K562 (cell line): Measurements from ENCODE around the gene INTS1. TPM values are rescaled to one million over a fixed set of nuclear protein-coding genes. Genes with fewer than 3 reads are reported as not detected.

Experiments used
- CBX5 ChIP-seq: IDR thresholded peaks from 2 replicates; pipeline ENCODE4 v1.6.1; 2014; ENCODE audit warnings: low read depth, borderline replicate concordance
- CSDE1 ChIP-seq, 2 experiments: fragments of 450-650 bp; IDR thresholded peaks; 2 replicates each; pipeline ENCODE4 v1.6.1; 2016; ENCODE audit warnings: mild to moderate bottlenecking in 1 of 2
- E2F6 ChIP-seq, 2 experiments: IDR thresholded peaks; 2 replicates each; pipeline ENCODE4 v1.6.1; 2011; ENCODE audit warnings: borderline replicate concordance in 1 of 2, control low read depth in 1 of 2, low read depth in 1 of 2, low read length in 1 of 2, mild to moderate bottlenecking in 1 of 2, mixed read lengths in 1 of 2, moderate library complexity in 1 of 2; ENCODE audit not compliant: insufficient read depth in 1 of 2, insufficient read length in 1 of 2, poor library complexity in 1 of 2, severe bottlenecking in 1 of 2; ENCODE audit errors: extremely low read depth in 1 of 2
- GTF2F1 ChIP-seq: IDR thresholded peaks from 2 replicates; pipeline ENCODE4 v1.6.1; 2011; ENCODE audit warnings: low read depth, low read length, improper control_type of control experiment
- SMAD4 ChIP-seq: fragments of 250-450 bp; sonication (Bioruptor Pico); conservative IDR thresholded peaks from 2 replicates; pipeline ENCODE4 v1.8.0; 2021; ENCODE audit warnings: inconsistent platforms, mild to moderate bottlenecking, moderate library complexity
- THRA ChIP-seq: fragments of 450-650 bp; IDR thresholded peaks from 2 replicates; pipeline ENCODE4 v1.6.1; 2017; ENCODE audit warnings: mild to moderate bottlenecking, moderate library complexity
- UBTF ChIP-seq, 2 experiments: IDR thresholded peaks; 2 replicates each; pipeline ENCODE4 v1.6.1; 2012; ENCODE audit warnings: improper control_type of control experiment in 2 of 2, low read depth in 2 of 2, low read length in 2 of 2, borderline replicate concordance in 1 of 2
- USF1 ChIP-seq: sonication (generic); formaldehyde crosslinking; IDR thresholded peaks from 2 replicates; pipeline ENCODE4 v1.9.0; 2022; ENCODE audit warnings: mild to moderate bottlenecking, missing genetic modification reagents
- ZNF212 ChIP-seq: fragments of 450-650 bp; formaldehyde crosslinking; IDR thresholded peaks from 2 replicates; pipeline ENCODE4 v1.4.0; 2020; ENCODE audit warnings: mild to moderate bottlenecking
- ZNF217 ChIP-seq: sonication (generic); formaldehyde crosslinking; IDR thresholded peaks from 2 replicates; pipeline ENCODE4 v1.8.0; 2022; ENCODE audit warnings: mild to moderate bottlenecking, missing genetic modification reagents
- ZNF407 ChIP-seq: fragments of 450-650 bp; IDR thresholded peaks from 2 replicates; pipeline ENCODE4 v1.6.1; 2016; ENCODE audit warnings: low read depth
- ZNF780A ChIP-seq: fragments of 250-450 bp; sonication (Bioruptor Pico); IDR thresholded peaks from 2 replicates; pipeline ENCODE4 v1.5.0; 2021; ENCODE audit warnings: mild to moderate bottlenecking
- polyA plus RNA-seq, 8 experiments: library from polyadenylated mRNA; depleted of rRNA in 4 of 8; stranded (reverse) in 5 of 8; unstranded in 3 of 8; fragments of >200 nt; fragmentation: Nextera tagmentation in 2 of 8; fragmentation: Illumina TruSeq in 1 of 8; extraction: Ambion mirVana in 2 of 8; extraction: Trizol in 1 of 8; gene quantifications; 2 replicates each; pipeline versions ENCODE4 v1.2.1 to v1.2.3, GENCODE V29; 2011 to 2014; ENCODE audit warnings: inconsistent platforms in 1 of 8, missing spikeins in 1 of 8
- total RNA-seq, 7 experiments: library from RNA; depleted of rRNA in 6 of 7; stranded (reverse); fragments of >200 nt in 6 of 7; fragmentation: Illumina TruSeq in 2 of 7; extraction: Trizol in 2 of 7; gene quantifications; 2 replicates each; pipeline versions ENCODE4 v1.2.1 to v1.2.3, GENCODE V29; 2011 to 2021; ENCODE audit warnings: low replicate concordance in 1 of 7

INTS1 gene
- total and polyA plus RNA-seq, 9 of the 15 experiments (the other 6 are each of a cell fraction or from before 2014, with no cell fraction given), result 0.34 to 119 (median 18.5) TPM

GRCh38 chr7:1537535-1538412, 33.6 kb upstream of the INTS1 start (continued):
- peak in 1 of 2 experiments; percentile 30 for TF ChIP-seq E2F6 (IDR thresholded peaks at IDR 0.05; ENCODE audit: borderline replicate concordance in 1 of 2, extremely low read depth in 1 of 2, insufficient read depth in 1 of 2, insufficient read length in 1 of 2, low read depth in 1 of 2, low read length in 1 of 2, poor library complexity in 1 of 2, severe bottlenecking in 1 of 2)
- no peak for TF ChIP-seq ZNF780A (CRISPR knock-in tag)
- peak; percentile 89 for TF ChIP-seq SMAD4
- TF ChIP-seq CBX5, result no peak
- TF ChIP-seq UBTF (IDR thresholded peaks at IDR 0.05; ENCODE audit: borderline replicate concordance in 1 of 2, low read depth in 2 of 2, low read length in 2 of 2), result 0 out of 4 replicates have a peak, but pooled peaks of 1 of the 2 experiments have one; percentile 18
- no peak for TF ChIP-seq THRA
- TF ChIP-seq USF1 (CRISPR knock-in tag), result peak; percentile 72
- no peak for TF ChIP-seq ZNF212 (CRISPR knock-in tag)
- no peak for TF ChIP-seq GTF2F1
- peak in 1 of 2 experiments; percentile 100; a peak in 2 of 4 replicates for TF ChIP-seq CSDE1 (IDR thresholded peaks at IDR 0.05)
- TF ChIP-seq ZNF217 (CRISPR knock-in tag), result no peak
- TF ChIP-seq ZNF407, result no peak
